UCSD-AML1 (cell line): ENCODE data around the gene CTBP1.
"Not testable (repeated sequence)": the region's sequence is repeated elsewhere in the genome, so short reads cannot be mapped to it uniquely, and the experiment has no call there.

Experiments used
- DNase-seq: peaks from one replicate; lab custom pipeline; 2025; ENCODE audit not compliant: unreplicated experiment; lab: John Stamatoyannopoulos, UW

Gene CTBP1

GRCh38 chr4:1239141-1239949, 9.6 kb downstream of the CTBP1 start:
- no peak for DNase-seq

- DNase-seq = no peak
These were observed 10.3 kb downstream of the CTBP1 start for GRCh38 chr4:1238676-1239000.

DNA sequence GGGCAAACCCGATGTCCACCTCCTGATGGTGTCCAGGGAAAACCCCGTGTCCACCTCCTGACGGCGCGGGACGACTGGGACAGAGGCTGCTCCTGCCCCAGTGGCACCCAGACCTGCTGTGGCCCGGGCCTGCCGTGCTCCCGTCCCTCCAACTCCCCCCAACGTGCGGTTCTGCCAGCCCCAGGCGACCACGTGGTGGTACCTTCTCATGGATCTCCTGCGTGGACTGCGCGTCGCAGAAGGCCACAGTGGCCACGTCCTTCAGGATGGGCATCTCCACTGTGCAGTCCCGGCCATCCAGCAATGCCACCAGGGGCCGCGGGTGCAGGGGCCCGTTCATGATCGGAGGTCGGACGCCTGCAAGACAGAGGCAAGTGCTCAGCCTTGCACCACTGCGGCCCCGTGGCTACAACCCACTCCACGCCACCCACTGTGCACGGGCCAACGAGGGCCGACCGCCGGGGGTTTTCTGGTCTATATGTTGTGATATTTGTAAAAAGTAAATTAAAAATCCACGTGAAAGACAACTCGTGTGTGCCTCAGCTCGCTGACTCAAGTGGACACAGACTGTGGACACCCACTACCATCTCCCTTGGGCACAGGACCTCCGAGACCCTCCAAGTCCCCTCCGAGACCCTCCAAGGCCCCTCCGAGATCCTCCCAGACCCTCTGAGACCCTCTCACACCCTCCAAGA, 10.8 kb downstream of the CTBP1 start:
- DNase-seq = no peak

GRCh38 chr4:1237261-1237660, 11.7 kb downstream of the CTBP1 start:
- not testable (repeated sequence) for DNase-seq

DNA sequence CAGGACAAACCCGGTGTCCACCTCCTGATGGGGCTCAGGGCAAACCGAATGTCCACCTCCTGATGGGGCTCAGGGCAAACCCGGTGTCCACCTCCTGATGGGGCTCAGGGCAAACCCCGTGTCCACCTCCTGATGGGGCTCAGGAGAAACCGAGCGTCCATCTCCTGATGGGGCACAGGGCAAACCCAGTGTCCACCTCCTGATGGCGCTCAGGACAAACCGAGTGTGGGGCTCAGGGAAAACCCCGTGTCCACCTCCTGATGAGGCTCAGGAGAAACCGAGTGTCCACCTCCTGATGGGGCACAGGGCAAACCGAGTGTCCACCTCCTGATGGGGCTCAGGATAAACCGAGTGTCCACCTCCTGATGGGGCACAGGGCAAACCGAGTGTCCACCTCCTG, 12.1 kb downstream of the CTBP1 start:
- not testable (repeated sequence) for DNase-seq

GRCh38 chr4:1236103-1236641, 12.8 kb downstream of the CTBP1 start:
- DNase-seq = no peak

DNA sequence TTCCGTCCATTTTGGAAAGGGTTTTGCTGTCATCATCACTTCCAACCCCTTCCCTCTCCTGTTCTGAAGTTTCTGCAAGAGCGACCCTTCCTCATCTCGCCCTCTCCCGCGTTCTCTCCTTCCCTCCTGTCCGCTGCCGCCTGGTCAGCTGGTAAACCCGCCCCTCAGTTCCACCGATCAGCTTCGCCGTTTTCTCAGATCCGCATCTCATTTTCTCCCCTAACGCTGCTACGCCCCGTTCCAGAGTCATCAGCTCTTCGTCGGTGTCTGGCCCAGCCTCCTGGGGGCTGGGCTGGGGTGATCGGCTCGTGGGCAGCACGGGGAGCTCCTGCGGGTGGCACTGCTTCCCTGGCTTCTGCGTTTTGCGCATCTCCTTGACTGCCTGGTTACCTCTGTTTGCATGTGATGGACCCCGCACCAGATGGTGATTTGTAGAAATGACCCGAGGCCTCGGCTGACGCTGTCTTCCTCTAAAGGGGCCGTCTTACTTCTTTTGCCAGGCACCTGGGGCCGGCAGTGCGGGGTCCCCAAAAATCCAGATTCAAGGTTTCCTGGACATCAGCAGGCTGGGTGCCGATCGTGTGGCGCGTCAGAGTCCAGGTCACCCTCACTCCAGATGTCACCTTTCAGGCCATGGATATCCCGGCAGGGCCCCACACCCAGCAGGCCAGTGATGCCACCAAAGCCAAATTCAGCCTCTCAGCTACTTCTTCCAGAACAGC, 13.4 kb downstream of the CTBP1 start:
- DNase-seq = no peak

- no peak for DNase-seq
These were observed 14.1 kb downstream of the CTBP1 start for GRCh38 chr4:1234811-1235292.

GRCh38 chr4:1234309-1234695, 14.6 kb downstream of the CTBP1 start:
- DNase-seq = no peak

- no peak for DNase-seq
These were observed 15.2 kb downstream of the CTBP1 start for GRCh38 chr4:1233641-1234308.

GRCh38 chr4:1232661-1233621, 16.0 kb downstream of the CTBP1 start:
- DNase-seq = no peak

- DNase-seq = no peak
These were observed 17.1 kb downstream of the CTBP1 start for GRCh38 chr4:1231637-1232360.

- DNase-seq = no peak
These were observed 17.8 kb downstream of the CTBP1 start for GRCh38 chr4:1230971-1231636.

DNA sequence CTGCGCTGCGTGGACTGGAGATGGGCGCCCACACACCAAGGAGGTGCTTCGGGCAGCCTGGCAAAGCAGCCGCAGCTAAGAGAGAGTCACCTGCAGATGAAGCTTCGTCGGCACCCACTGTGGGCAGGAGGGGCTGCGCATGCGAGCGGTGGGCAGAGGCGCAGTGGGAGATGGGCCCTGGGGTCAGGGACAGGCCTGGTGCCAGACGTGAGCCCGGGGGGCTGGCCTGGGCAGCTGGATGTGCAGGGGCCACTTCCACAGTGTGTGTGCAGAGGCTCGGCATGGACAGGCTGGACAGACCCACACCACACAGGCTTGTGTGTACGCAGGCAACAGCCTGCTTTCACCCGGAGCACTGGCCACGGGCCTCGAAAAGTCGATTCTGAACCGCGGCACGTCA, 18.6 kb downstream of the CTBP1 start:
- DNase-seq = no peak

DNA sequence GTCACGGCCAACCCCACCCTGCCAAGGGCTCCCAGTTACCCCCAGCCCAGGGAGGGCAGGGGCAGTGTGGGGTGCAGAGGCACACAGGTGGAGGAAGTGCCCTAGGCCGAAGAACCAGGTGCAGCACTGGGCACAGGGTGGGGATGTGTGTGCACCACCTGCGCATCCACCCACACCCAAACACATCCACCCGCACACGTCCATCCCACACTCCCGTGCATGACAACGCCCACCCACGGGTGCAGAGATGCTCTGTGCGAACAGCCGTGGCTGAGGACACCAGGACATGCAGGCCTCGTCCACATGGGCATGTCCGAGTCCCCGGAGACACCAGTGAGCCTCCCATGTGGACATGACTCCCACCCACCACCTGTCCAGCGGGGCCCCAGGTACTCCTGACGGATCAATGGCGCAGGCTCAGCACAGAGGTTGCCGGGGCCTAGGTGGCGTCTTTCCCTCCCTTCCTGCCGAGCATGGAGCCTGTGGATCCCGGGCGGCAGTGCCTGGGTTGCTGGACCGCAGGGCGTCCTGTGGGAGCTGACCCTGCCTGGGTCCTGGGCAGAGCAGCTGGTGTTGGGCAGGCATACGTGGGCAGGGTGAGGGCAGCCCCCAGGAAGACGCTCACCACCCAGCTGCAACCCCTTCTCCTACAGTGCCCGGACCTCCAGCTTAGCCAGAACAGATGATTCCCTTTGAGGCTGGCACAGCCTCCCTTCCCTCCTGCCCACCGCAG, 19.6 kb downstream of the CTBP1 start:
- no peak for DNase-seq

DNA sequence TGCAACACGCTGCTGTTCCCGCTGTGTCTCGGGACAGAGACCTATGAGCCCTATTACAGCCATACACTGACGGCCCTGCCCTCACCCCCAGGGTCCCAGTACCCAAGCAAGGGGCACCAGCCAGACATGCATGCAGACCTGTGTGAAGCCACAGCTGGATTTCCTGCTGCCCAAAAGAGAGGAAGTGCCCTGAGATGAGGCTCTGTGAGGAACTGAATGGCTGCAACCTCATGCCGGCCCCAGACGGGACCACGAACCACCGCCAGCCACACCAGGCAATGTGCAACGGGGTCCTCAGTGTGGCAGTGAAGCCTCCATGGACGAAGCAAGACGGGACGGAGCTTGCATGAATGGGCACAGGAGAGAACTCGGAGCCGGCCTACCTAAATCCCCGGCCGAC, 21.1 kb downstream of the CTBP1 start:
- no peak for DNase-seq

DNA sequence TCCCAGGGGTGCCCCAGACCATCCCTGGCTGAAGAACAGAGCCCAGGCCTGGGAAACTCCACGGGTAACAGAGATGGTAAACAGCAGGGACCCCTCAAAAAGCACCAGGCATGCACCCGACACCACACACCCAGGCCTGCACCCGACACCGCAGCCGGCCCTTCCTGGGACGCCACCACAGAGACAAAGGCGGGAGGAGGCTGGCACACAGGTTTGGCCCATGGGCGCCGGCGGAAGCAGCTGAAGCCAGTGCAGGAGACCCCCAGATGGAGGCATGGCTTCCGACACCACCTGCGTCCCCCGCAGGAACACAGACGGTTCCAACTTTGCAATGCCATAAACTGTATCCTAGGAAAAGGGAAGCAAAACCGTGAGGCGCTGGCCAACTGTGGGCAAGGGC, 22.3 kb downstream of the CTBP1 start:
- no peak for DNase-seq

- no peak for DNase-seq
These were observed 22.8 kb downstream of the CTBP1 start for GRCh38 chr4:1226144-1226481.
